Breast epithelium (tissue), 3 donors: Measurements from ENCODE around the gene MGME1.

Experiments used
- POLR2A ChIP-seq: fragments of 450-650 bp; IDR thresholded peaks from one replicate; pipeline ENCODE4 v1.6.1; 2016; ENCODE audit warnings: antibody characterized with exemption, mild to moderate bottlenecking, moderate library complexity
- TF ChIP-seq, protein P1 (sequence below), 3 donors: fragments of 450-650 bp; IDR thresholded peaks; one replicate each; pipeline ENCODE4 v1.5.1; 2016 to 2017; ENCODE audit warnings: antibody characterized with exemption in 3 of 3, mild to moderate bottlenecking in 3 of 3, moderate library complexity in 3 of 3

DNA sequence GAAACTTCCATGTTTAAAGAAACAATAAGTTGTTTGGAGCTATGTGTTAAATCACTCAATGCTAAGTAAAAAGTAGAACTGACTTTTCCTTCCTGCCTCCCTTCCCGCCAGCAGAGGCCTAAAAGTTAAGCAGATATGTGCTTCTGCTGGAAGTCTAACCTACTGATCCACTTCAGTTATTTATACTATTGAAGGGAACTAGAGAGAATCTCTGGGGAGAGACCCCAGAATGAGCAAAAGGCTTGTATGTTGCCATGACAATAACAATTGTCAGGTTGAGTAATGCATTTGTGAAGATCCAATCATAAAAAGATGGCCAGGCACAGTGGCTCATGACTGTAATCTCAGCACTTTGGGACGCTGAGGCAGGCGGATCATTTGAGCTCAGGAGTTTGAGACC is 24.7 kb downstream of the MGME1 start:
- TF ChIP-seq, protein P1, sequence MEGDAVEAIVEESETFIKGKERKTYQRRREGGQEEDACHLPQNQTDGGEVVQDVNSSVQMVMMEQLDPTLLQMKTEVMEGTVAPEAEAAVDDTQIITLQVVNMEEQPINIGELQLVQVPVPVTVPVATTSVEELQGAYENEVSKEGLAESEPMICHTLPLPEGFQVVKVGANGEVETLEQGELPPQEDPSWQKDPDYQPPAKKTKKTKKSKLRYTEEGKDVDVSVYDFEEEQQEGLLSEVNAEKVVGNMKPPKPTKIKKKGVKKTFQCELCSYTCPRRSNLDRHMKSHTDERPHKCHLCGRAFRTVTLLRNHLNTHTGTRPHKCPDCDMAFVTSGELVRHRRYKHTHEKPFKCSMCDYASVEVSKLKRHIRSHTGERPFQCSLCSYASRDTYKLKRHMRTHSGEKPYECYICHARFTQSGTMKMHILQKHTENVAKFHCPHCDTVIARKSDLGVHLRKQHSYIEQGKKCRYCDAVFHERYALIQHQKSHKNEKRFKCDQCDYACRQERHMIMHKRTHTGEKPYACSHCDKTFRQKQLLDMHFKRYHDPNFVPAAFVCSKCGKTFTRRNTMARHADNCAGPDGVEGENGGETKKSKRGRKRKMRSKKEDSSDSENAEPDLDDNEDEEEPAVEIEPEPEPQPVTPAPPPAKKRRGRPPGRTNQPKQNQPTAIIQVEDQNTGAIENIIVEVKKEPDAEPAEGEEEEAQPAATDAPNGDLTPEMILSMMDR (IDR thresholded peaks at IDR 0.05): no peak
- TF ChIP-seq POLR2A: no peak
